Left lobe of liver (tissue), 2 donors: Measurements from ENCODE around the gene TEX264. TPM values are rescaled to one million over a fixed set of nuclear protein-coding genes. Genes with fewer than 3 reads are reported as not detected.

Experiments
- ATAC-seq: fragments of 200-7000 bp; cut with Tn5 transposase; one replicate; pipeline ENCODE4 v1.9.1; 2020; ENCODE audit warnings: mild to moderate bottlenecking, moderate library complexity
- DNase-seq: peaks from one replicate; pipeline ENCODE4 v3.0.0-alpha.2; 2020; ENCODE audit warnings: low spot score
- total RNA-seq: library from RNA; stranded (reverse); gene quantifications from one replicate; pipeline ENCODE4 v1.2.1, GENCODE V29; 2021
- donor health status: DM: no; HTN: no; CAD: no; lungs with moderate emphysema.
- donor health status: DM: no; HTN: yes; CAD: no.

TEX264 gene
- total RNA-seq, 1 donor from 2014 or later, result 39.2 TPM

DNA sequence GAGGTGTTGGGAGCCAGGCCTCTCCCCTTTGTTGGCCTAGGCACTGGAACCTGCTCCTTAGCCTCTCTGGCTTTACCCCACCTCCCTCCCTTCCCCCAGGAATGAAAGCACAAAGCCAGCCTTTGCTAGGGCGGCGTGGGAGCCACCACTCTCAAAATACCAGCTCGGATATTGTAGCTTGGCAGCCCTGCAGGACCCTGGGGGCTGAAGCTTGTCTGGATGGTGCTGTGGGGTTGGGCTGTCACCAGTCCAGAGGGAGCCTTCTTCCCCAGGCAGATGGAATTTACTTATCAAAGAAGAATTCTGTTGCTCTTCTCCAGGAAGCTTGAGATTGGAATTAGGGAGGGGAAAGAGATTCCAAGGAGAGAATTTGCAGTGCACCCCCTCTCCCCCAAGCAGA lies 20.9 kb downstream of the TEX264 start:
- ATAC-seq (no peak), DNase-seq (no peak)

DNA sequence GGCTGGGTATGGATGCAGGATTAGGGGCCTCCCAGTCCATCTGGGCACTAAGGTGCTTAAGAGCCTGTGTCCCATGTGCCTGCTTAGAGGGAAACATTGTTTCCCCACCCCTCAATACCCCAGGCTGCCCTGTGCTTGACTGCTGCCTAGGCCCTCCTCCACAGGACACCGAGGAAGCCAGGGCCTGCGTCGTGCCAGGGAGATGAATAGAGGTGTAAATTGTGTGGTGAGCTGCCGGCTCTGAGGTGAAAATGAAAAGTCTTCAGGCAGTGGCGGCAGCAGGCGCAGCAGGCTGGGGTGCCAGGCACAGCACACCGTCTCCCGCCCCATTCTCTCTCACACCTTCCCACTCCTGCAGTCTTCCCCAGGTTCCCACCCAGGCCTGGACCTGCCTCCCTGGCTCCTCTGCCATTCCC lies 21.9 kb downstream of the TEX264 start:
- DNase-seq, result no peak
- no peak for ATAC-seq

DNA sequence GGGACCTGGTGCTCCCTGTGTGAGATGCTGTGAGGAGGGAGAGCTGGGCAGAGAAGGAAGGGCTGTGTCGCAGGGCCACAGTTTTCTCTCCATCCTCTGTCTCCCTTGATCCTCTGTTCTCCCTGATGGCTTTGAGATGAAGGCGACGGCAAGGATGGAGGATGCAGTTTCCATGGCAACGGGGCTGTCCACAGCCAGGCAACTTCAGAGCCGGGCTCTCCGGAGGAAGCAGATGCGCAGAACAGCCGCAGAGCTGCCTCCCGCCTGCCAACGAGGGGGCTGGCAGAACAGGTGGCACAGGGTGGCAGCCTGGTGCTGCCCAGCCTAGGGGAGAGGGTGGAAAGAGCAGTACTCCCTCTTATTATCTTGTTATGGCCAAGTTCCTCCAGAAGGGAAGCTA lies 25.9 kb downstream of the TEX264 start:
- ATAC-seq (no peak), DNase-seq (no peak)

DNA sequence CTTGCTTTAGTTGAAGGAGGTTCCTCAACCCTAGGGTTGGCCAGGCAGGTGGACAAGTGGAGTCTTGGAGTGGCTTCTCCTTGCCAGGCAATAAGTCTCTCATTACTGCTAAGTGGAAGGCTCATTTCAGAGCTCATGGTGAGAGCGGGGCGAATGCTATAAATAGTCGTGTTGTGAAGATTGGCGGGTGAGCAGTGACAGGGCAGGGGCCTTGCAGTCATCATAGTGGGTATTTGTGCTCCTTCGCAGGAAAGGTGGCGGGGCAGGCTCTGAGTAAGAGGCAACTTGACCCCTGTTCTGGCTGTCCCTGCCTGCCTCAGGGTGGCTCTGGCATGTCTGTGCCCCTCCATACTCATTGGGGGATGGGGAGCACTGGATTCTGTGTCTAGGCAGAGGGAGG lies 27.2 kb downstream of the TEX264 start:
- no peak for ATAC-seq

DNA sequence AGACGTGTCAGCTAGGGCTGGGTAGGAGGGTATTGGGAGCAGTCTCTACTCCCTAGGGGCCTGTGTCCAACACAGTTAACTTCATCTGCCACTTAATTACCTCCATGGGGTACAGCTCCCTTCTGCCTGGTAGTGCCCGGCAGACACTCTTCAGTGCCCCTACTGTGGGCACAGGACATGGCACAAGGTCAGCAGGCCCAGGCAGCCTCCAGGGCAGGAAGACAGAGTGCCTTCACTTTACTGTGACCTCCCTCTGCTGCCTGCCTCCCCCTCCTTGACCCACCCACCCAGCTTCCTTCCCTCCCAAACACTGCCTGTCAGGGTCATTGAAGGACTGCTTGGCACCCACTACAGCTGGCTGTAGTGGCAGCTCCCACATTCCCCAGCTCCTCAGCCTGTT lies 29.4 kb downstream of the TEX264 start:
- ATAC-seq, result no peak
- DNase-seq, result no peak

More for the DNA sequence above, 27.2 kb downstream of the TEX264 start:
- no peak for DNase-seq

DNA sequence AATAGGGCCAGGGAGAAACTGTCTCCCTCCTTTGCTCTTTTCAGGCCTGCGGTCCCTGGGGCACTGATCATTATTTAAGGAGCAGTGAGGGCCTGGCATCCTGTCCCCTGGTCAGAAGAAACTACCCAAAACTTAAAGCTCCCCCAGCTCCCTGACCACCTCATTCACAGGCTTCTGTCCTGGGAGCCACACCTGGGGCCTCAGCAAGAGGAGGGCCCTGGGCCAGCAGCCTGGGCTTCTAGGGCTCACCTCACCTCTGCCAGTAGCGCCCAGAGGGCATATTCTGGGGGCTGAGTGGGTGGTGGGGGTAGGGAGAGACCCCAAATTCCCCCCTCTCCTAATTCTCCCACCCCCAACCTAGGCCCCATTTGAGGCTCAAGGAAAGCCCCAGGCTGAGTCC lies 31.1 kb downstream of the TEX264 start:
- ATAC-seq (no peak), DNase-seq (no peak)

DNA sequence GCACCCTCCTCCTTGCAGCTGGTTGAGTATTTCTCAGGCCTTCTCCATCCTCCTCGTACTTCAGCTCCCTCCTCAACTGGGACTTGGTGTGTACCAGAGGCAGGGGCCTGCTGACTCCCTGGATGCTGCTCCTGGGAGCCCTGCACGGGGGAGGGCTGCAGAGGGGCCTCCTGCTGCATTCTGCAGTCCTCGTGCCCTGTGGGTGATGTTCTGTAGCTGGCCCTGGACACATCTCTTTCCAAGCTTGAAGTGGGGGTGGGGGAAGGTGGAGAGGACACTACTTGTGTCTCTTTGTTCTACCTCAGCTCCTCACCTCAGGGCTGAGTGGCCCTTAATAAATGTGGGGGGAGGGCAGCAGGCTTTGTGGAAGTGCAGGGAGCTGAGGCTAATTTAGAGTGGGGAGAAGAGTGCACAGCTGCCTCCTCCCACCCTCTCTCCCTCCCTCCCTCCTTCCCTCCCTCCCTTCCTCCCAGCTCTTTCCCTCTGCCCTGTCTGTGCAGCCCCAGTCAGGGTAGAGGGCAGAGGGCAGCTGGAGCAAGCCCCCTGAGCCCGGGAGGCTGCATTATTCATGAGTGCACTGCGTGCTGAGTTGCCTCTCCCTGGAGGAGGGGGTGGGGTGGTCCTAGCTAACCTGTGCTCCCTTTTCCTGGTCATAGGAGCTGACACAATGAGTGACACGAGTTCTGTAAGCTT lies 32.2 kb downstream of the TEX264 start:
- DNase-seq (no peak), ATAC-seq (no peak)

DNA sequence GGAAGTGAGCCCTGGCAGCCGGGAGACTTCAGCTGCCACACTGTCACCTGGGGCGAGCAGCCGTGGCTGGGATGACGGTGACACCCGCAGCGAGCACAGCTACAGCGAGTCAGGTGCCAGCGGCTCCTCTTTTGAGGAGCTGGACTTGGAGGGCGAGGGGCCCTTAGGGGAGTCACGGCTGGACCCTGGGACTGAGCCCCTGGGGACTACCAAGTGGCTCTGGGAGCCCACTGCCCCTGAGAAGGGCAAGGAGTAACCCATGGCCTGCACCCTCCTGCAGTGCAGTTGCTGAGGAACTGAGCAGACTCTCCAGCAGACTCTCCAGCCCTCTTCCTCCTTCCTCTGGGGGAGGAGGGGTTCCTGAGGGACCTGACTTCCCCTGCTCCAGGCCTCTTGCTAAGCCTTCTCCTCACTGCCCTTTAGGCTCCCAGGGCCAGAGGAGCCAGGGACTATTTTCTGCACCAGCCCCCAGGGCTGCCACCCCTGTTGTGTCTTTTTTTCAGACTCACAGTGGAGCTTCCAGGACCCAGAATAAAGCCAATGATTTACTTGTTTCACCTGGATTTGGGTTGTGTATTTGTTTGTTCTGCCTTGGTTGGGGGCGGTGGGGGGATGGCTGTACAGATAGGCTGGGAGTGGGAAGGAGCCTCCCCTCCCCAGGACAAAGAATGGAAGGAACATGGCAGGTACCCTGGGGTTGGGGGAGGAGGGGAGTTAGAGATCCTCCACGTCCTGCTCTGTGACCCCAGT lies 32.9 kb downstream of the TEX264 start:
- ATAC-seq (no peak), DNase-seq (no peak)

DNA sequence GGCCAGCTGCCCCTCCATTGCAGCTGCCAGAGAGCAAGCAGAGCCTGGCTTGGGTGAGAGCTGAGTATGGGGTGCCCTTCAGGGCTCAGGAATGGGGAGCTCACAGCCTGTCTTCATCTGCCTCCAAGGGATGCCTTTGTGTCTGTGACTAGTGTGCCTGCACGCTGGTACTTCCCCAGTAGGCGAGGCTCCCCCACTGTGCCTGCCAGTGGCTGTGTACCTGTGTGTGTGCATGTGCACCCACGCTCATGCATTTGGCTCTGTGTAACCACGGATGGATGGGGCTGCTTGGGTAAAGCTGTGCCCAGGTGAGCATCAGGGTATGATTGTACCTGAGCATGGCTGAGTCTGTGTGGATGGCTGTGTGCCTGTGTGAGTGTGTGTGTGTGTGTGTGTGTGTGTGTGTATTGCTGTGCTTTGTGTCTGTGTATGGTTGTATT lies 33.5 kb downstream of the TEX264 start:
- DNase-seq (no peak), ATAC-seq (no peak)

DNA sequence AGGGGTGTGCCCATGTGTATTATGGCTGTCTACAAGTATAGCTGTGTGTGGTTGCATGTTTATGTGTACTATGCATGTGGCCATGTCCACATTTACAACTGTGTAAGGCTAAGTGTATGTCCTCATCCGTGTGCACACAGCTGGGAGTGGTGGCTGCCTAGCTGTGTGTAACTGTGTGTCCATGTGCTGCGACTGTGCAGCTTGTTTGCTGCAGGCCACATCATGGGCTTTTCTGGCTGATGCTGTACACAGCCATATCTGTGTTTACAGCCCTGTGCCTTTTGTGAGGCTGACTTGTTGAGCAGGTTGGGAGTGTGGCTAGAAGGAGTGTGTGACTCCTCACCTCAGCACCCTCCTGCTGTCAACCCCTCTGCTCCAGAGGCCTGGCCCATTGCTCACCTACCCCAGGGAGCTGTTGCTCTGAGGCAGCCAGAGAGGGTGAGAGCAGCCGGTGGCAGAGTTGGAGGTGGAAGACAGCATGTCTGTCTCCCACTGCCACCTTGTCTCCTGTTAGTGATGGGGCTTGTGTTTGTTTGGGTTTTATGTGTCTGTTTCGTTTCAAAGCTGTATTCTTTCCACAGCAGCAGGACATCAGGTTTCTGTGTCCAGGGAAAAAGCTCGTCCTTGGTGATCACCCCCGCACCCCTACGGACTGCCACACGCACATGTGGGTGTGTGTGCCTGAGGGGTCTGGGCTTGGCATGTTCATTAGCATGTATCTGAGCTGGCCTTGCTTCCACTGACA lies 34.4 kb downstream of the TEX264 start:
- ATAC-seq, result no peak
- no peak for DNase-seq

DNA sequence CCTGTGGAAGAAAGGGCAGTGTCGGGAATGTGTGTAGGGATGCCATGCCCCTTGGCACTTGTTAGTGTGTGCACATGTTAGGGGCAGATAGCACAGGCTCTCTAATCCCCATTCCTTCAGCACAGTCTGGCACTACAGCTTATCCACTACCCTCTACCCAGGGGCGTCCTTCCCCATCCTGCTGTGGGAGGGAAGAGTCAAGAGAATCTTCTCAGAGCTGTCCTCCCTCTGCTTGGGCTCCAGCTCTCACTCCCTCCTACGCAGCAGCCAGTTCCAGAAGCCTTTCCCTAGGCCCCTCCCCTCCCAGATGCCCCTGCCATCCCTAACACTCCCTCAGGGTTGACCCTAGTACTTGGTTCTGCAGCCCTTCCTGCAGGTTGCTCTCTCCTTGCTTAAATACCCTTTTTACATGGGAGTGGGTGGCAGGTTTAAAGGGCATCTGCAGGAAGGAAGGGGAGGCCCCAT lies 35.0 kb downstream of the TEX264 start:
- no peak for DNase-seq

DNA sequence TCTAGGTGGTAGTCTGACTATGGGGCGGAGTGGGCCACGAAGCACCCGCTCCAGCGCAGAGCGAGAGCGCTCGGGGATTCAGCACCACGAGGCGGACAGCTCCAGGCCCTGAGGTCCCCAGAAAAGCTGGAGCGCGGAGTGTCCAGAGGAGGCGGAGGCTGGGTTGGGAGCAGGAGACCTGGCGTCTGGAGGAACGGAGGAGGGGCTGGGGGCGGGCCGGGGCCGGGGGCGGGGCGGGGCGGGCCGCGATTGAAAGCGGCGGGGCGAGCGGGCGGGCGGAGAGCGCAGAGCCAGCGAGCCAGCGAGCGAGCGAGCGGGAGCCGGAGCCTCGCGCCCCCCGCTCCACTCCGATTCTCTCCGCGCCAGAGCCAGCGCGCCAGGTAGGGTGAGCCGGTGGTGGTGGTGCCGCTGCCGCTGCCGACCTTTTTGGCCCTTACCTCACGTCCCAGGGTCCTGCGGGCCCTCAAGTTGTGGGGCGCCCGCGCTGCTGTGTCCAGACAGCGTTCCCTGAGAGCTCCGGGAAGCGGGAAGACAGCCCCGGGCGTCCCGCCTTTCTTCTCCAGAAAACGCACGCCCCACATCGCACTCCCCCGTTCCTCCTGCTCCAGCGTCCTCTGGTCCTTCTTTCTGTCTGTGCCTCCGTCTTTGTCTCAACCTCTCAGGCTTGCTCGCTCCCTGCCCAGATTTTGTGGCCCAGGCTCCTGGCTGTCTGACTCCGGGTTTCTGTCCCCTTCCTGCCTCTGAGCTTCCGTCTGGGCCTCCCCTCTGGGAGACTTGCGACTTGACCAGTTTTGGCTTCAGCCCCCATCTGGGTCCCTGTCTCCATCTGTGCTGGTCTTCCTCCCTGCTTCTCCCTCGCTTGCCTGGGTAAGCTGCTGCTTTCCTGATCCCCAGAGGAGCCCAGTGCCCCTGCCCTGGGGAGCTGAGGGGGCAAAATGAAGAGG lies 36.0 kb downstream of the TEX264 start, which contains the start of gene GRM2:
TSS of gene GRM2 (plus strand) at position 281 of the 944 bp plus-strand sequence. CDS start 1,916 bp downstream, outside the sequence.
- ATAC-seq, result peak; percentile 74
- DNase-seq, result no peak

More for the DNA sequence above, 35.0 kb downstream of the TEX264 start:
- no peak for ATAC-seq

DNA sequence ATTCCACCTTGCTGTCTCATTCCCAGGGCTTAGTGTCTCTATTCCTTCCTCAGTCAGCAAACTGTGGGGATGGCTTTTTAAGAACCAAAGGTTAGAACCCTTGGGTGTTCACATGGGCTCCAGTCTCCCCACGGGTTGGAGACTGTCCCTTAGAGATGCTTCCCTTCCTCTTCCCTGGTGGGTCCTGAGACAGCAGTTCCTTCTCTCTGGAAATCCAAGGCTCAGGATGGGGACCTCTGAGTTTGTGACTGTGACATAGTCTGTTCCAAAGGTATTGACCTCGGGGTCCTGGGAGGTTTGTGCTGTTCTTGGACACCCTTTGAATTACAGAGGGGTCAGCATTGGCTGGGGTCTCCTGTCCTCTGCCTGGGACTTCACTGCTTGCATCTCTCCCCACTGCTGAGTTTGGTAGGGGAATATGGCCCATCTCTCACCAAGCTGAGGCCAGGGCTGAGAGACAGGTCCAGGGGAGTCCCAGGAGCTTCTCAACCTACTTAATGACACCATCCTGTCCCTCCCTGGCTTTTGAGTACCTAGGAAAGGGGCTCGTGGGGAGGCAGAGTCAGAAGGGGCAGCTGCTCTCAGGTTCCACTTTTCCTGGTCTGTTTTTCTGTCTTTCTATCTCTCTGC lies 37.3 kb downstream of the TEX264 start:
- peak; percentile 30 for DNase-seq
- ATAC-seq, result no peak

DNA sequence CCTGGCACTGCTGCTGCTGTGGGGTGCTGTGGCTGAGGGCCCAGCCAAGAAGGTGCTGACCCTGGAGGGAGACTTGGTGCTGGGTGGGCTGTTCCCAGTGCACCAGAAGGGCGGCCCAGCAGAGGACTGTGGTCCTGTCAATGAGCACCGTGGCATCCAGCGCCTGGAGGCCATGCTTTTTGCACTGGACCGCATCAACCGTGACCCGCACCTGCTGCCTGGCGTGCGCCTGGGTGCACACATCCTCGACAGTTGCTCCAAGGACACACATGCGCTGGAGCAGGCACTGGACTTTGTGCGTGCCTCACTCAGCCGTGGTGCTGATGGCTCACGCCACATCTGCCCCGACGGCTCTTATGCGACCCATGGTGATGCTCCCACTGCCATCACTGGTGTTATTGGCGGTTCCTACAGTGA lies 38.0 kb downstream of the TEX264 start:
- ATAC-seq, result no peak

DNA sequence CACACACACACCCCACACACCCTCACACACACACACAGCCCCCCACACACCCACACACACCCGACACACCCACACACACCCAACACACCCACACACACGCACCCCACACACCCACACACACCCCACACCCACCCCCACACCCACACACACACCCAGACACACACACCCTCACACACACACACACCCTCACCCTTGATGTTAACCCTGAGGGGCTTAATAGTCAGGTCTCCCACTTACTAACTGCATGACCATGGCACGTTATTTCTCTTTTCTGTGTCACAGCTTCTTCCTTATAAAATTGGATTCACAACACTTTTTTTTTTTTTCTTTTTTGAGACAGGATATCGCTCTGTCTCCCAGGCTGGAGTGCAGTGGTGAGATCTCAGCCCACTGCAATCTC lies 38.6 kb downstream of the TEX264 start:
- no peak for ATAC-seq
- DNase-seq, result no peak

More for the DNA sequence above, 38.0 kb downstream of the TEX264 start:
- DNase-seq, result peak; percentile 28

DNA sequence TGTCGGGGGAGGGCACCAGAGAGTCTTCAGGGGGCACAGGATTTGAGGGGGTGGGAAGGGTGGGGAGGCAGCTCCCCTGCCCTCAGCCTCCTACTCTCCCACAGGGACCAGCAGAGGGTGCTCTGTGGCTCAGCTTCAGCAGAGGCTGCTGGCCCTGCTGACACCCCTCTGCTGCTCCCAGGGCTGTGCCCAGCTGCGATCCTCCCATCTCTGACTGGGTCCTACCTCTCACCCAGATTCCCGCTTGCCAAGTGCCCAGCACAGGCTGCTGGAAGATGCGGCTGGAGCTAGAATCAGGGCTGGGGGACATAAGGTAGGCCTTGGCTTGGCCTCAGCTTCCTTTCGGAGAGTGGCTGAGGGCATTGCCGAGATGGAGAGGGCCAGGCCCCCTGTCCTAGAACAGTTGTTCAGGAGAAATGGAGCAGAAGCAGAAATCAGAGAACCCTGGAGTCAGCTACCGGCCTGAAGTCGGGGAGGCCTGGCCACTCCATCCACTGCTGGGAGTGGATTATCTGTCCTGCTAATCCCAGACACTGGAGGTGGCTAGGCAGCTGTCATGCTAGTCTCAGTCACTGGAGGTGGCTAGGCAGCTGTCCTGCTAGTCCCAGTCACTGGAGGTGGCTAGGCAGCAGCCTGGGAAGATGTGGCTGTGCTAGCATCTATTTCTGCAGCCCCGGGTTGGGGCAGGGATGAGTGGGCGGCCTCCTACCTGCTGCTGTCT lies 39.7 kb downstream of the TEX264 start:
- ATAC-seq, result peak; percentile 11
- DNase-seq, result peak; percentile 37

DNA sequence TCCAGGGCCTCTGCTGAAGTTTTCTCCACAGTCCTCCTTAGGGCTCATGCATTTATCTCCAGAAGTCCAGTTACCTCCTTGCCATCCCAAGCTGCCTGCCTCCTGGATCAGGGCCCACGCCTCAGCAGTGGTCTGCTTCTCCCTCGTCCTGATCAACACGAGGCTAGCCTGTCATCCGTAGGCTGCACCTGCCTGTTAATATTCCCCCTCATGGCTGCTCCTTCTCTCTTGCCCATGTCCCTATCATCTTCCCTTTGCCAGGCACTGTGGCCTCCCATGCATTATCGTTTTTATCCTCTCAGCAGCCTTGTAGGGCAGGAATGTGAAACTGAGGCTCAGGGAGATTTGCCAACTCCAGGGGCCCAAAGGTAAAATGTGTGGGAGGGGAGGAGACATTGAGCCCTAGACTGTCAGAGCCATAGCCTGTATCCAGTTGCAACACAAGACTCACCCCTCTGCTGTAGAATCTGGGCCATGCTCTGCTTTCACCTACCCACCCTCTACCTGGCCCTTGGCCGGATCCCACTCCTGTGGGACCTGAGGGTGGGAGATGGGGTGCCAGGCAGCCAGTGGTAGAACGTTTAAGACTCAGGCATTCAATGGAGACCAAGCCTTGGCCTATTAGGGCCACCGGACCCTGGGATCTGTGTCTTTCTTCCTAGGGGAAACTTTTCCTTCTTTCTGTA lies 40.4 kb downstream of the TEX264 start:
- ATAC-seq (no peak), DNase-seq (peak; percentile 21)

DNA sequence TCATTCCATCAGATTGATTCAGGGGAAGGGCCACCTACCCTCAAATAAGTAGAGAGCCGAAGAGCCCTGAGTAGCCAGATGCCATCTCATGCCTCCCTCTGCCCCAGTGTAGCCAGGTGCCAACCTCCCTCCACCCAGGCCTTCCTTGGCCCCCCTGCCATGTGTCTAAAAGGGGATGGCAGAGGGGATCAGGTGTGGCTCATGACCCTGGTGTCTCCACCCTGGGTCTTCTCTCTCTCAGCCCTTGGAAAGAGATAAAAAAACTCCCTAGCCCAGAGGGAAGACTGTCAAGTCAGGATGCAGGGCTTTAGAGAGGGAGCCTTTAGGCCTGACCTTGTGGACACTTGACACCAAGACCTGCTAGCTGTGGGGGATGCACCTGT lies 41.0 kb downstream of the TEX264 start:
- DNase-seq (no peak), ATAC-seq (no peak)

DNA sequence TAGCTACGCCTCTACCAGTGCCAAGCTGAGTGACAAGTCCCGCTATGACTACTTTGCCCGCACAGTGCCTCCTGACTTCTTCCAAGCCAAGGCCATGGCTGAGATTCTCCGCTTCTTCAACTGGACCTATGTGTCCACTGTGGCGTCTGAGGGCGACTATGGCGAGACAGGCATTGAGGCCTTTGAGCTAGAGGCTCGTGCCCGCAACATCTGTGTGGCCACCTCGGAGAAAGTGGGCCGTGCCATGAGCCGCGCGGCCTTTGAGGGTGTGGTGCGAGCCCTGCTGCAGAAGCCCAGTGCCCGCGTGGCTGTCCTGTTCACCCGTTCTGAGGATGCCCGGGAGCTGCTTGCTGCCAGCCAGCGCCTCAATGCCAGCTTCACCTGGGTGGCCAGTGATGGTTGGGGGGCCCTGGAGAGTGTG lies 41.5 kb downstream of the TEX264 start:
- ATAC-seq (no peak), DNase-seq (peak; percentile 29)
